Activated CD8-positive, alpha-beta memory T cell treated with anti-CD3 and anti-CD28 coated beads, Interleukin-2, amount 50 U/mL, for 24 hours (primary cell): ENCODE results near the gene GOLGA6L2.
"Not testable (repeated sequence)": the region's sequence is repeated elsewhere in the genome, so short reads cannot be mapped to it uniquely, and the experiment has no call there.

Experiments
- DNase-seq: peaks from one replicate; pipeline ENCODE4 v3.0.0-alpha.2; 2020; ENCODE audit errors: extremely low read depth

GOLGA6L2 gene, protein sequence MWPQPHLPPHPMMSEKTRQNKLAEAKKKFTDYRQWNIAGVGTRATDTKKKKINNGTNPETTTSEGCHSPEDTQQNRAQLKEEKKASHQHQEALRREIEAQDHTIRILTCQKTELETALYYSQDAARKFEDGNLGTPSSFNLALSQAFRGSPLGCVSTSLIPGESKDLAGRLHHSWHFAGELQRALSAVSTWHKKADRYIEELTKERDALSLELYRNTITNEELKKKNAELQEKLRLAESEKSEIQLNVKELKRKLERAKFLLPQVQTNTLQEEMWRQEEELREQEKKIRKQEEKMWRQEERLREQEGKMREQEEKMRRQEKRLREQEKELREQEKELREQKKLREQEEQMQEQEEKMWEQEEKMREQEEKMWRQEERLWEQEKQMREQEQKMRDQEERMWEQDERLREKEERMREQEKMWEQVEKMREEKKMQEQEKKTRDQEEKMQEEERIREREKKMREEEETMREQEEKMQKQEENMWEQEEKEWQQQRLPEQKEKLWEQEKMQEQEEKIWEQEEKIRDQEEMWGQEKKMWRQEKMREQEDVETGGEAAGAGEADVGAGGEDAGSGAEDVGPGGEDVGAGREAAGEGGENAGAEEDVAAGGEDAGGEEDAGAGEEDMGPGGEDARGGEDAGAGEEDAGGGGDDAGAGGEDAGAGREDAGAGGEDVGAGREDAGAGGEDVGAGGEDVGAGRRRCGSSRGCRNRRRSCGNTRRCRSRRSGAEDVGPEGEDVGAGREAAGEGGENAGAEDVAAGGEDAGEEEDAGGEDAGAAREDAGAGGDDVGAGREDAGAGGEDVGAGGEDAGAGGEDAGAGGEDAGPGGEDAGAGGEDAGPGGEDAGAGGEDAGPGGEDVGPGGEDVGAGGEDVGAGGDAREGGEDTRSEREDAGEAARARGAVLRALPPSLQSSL

DNA sequence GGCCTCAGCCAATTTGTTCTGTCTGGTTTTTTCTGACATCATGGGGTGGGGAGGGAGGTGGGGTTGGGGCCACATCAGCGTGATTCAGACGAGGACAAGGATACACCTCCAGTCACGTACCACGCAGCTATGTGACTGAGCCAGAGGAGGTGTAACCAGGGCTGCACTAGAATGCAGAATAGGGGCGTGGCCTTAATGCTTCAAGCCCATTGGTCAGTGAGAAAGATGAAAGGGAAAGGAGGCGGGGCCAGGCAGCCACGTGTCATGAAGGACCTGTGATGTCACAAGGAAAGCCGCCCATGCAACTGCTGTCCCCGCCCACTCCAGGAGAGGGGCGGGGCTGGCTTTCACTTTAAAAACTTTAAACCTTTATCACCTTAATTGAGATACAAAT is at the start of gene GOLGA6L2:
TSS of gene GOLGA6L2 (minus strand) at position 137 of the 394 bp plus-strand sequence. CDS start at position 75, 62 bp downstream.
- DNase-seq: no peak

DNA sequence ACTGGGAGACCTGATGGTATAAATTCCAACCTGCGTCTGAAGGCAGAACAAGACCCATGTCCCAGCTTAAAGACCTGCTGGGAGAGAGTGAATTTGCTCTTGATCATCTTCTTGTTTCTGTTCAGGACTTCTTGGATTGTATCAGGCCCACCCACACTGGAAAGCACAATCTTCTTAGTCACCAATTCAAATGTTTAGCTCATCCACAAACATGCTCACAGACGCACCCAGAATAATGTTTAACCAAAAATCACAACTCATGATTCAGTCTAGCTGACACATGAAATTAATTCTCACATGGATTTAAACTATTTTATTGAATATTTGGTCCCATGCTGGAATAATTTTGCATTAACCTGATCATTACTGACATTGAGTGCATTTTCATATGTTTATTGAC is 37.8 kb upstream of the GOLGA6L2 start:
- DNase-seq: no peak

DNA sequence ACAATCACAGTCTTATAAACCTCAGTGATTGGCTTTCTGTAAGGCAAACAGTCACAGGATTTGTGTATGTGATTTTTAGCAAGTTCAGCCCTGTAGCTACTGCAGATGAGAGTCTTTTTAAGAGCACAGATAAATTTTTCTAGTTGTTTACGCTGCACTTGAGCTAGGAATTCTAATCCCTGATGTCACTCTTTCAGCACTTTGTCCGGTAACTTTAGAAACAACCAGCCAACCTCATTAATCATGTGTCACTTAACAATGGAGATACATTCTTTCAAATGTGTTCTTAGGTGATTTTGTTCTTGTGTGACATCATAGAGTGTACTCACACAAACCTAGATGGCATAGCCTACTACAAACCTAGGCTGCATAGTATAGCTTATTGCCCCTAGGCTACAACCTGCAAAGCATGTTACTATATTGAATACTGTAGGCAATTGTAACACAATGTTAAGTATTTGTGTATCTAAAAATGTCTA is 36.8 kb upstream of the GOLGA6L2 start:
- no peak for DNase-seq

DNA sequence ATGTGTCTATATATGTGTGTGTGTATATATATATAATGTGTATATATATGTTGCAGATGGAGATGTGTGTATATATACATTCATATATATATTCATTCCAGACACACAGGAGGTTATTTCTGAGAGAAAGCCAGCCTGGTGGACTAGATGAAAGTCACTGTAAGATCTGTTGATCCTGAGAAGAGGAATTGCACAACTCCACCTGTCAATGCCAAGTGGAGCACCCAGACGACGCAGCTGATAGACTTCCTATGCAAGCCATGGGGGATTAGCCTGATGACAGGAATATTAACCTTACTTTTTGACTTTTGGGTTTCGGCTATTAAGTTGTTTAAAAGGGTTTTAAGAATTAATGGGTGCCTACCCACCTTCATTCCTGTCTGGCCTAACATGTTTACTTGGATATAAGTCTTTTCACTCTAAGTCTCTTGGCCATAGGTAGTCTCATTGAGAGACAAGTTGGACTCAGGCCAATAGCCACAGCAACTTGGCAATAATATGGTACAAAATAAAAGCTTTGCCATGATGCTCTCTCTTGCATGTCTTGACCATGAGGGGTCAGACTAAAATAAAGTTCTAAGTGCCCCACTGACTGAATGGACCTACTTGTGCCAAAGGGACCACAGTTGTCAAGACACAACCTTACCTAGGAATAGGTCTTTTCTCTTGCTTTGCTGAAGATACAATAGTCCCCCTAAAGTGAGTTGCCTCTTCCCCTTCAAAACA is 35.9 kb upstream of the GOLGA6L2 start:
- DNase-seq: no peak

DNA sequence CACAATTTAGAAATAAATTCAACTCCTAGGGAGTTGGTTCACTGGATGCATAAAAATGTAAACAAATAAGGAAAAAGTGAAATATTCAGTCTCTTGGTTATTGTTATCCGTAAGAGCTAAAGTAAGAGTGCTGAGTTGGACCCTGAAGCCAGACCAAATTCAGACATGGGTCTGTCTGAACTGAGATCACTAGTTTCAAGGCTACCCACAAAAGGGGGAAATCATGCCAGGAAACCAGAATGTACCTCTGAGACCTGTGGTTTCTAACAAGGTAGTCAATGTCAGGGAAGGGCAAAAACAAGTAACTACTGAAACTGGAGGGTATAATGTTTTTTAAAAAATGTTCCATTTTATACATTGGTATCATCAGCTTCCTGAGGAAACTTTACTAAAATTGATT is 35.2 kb upstream of the GOLGA6L2 start:
- no peak for DNase-seq

DNA sequence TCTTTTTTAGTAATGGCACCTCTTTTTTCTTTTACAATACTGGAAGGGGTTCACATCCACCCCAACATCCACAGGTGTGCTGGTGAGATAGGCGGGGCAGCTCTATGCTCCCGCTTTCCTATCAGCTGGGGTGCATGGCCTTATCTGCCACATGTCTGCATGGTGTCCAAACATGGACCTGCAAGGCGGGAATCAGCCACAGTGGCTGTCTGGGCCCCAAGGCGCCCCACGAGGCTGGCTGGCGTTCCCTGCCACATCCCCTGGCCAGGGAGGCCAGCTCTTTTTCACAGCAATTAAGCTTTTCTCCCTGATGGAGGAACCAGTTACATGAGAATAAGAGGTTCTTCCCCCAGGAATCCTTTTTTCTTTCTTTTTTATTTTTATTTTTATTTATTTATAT is 30.9 kb upstream of the GOLGA6L2 start:
- no peak for DNase-seq

DNA sequence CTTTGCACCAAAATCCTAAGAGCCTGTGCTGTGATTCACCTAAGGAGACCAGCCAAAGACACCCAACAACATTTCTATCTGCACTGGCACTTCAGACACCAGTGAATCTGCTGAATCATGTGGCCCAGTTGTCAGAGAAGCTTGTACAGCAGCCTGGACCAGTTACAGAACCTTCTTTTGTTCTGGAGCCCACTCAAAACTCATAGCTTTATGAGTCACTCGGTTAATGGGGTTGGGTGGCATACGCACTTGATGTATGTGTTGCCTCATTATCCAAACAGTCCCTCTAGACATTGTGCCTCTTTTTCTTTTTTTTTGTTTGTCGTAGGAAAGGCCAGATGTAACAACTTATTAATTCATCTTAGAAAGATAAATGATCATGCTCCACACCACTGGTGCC is 25.6 kb upstream of the GOLGA6L2 start:
- no peak for DNase-seq

DNA sequence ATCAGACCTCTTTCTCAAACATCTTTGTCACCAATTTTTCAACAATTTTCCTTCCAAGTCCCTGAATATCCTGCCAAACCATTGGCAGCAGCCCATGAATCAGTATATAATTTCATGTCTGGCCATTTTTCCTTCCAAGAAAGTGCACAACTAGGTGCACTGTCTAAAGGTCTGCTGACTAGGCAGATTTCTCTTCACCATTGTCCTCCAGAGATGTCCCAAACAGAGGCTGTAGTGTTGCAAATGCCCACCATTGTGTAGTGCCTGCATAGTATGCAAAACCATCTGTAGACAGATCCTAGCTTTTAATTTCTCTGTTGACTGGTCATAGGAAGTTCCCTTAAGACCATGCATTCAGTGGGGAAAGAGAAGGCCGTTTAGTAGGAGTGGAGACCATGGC is 25.0 kb upstream of the GOLGA6L2 start:
- no peak for DNase-seq

DNA sequence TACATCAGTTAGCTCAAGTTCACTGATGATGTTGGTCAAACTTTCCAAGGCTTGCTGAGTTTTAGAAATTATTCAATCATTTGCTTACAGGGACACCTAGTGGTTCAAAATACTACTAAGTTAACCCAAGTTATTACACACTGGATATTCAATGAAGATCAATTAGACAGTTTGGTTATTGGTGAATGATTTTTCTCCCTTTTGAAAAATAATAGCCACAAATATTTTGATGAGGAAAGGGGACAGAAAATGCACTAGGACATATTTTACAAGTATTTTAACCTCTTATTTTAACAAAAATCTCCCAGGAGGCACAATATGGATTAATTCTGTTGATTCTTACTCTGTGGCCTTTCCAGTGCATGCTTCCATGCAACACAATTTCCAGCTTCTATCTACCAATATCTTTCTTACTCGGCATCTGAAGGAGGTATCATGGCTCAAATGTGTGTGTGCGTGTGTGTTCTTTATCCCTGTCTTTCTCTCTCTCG is 20.1 kb upstream of the GOLGA6L2 start:
- no peak for DNase-seq

DNA sequence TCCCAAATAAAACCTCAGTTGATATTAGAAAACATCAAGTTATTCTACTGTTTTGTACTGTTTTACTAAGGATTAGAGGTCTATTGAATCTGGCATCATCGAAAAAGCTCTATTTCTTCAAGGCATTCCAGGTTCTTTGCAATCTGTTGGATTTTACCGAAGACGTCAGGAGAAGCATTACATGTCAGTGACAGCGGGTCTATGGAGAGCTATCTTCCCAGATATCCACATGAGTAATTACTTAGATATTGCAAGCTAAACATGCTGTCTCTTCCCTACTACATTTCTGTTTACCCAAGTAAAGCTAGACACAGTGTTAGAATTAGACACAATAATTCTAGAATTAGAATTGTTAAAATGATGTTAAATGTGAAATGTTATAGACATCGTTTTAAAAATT is 10.8 kb upstream of the GOLGA6L2 start:
- DNase-seq: no peak

DNA sequence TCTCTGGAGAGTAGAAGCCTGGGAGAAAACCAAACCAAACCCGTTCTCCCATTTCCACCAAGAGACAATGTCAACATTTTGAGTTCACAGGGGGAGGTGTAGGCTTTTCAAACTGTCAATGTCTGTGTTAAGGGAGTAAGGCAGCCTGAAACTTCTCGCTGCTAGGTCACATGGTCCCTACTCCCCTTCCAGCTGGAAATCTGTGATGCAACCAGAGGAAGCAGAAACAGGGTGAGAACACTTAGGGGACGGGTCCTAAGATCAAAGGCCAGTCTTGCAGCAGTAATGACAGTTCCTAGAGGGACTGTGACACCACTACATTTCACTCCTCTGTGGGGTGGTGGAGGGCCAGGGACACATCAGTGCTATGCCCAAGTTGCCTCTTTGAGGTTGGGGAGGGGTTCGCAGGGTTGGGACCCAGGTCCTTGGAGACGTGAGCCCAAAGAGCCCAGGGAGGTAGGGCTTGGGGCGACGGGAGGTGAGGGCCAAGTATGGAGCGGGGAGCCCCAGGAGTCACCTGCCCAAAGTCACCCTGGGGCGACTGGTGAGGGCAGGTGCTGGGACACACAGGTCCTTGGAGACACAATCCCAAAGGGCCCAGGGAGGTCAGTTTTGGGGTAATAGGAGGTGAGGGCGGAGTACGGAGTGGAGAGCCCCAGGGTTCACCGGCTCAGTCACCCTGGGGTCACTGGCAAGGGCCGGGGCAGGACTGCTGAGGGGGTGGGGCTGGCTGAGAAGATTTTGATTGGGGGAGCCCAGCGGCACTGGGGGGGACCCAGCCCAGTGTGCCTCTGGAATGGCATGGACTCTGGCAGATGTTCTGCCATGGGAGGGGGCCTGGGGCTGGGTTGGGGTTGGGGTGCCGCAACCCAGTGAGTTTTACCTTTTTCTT is 582 bp downstream of the GOLGA6L2 start:
- no peak for DNase-seq

DNA sequence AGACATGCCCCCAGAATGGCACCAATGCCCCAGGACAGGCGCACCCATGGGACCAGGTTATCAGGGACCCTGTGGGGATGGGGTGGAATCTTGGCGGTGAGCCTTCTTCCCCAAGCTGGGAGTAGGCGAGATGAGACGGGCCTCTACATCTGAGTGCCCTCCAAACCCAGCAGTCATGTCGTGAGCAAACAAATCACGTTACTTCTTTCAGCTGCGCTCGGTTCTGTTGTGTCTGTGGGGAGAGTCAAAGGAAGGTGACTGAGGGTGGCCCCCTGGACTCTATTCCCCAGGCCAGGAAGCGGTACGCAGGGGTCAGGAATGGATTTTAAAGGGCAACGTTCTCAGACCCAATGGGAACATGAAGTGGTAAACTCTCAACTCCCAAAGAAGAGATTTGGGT is 2.8 kb downstream of the GOLGA6L2 start:
- DNase-seq: no peak

DNA sequence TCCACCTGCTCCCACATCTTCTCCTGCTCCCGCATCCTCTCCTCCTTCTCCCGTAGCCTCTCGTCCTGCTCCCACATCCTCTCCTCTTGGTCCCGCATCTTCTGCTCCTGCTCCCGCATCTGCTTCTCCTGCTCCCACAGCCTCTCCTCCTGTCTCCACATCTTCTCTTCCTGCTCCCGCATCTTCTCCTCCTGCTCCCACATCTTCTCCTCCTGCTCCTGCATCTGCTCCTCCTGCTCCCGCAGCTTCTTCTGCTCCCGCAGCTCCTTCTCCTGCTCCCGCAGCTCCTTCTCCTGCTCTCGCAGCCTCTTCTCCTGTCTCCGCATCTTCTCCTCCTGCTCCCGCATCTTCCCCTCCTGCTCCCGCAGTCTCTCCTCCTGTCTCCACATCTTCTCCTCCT is 5.8 kb downstream of the GOLGA6L2 start:
- no peak for DNase-seq

DNA sequence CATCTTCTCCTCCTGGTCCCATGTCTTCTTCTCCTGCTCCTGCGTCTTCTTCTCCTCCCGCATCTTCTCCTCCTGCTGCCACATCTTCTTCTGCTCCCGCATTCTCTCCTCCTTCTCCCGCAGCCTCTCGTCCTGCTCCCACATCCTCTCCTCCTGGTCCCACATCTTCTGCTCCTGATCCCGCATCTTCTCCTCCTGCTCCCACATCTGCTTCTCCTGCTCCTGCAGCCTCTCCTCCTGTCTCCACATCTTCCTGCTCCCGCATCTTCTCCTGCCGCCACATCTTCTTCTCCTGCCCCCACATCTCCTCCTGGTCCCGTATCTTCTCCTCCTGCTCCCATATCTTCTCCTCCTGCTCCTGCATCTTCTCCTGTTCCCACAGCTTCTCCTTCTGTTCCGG is 6.4 kb downstream of the GOLGA6L2 start:
- DNase-seq: no peak

DNA sequence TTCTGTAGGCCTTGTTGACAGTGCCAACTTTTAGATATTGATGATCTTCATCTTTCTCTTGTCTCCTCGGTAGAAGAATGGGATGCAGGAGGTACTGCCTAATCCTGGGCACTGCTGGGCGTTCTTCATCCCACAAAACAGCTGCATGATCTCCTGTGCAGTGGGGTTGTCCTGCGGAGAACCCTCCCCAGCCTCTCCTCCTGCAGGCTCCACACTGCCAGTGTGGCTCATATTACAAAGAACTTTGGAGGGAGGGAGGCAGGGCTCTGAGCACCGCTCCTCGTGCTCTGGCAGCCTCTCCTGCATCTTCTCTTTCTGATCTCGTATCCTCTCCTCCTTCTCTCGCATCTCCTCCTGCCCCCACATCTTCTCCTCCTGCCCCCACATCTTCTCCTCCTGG is 7.5 kb downstream of the GOLGA6L2 start:
- DNase-seq: no peak

DNA sequence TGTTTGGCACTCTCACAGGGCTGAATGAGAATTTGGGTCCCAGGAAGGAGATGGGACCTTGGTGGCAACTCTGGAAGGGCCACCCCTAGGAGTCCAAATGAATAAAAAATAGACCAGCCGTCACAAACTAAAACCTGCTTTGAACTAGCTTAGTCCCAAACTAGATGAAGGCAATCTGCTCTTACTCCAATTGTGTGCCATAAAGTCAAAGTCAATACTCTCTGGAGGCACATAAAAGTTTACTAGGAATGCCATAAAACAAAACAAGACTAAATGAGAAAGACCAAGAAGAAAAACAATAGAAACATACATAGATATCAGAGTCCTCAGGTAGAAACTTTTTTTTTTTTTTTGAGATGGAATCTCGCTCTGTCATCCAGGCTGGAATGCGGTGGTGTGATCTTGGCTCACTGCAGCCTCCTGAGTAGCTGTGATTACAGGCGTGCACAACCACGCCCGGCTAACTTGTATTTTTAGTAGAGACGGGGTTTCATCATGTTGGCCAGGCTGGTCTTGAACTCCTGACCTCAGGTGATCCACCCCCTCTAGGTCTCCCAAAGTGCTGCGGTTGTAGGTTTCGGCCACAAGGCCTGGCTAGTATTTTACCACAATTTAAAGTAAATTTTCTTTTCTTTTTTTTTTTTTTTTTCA is 8.1 kb downstream of the GOLGA6L2 start:
- no peak for DNase-seq

DNA sequence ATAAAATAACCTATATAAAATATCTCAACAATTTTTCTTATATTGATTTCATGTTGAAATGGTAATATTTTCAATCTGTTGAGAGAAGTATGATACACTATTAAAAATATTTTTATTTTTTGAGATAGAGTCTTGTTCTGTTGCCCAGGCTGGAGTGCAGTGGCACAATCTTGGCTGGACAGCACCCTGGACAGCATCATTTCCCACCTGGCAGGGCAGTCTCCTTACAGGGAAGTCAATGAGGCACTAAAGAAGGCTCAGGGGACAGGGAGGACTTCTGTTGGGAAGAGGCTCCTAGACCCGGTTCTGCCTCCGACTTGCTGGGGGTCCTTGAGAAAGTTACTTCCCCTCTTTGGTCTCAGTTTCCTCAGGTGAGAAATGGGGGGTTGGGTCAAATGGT is 9.4 kb downstream of the GOLGA6L2 start:
- no peak for DNase-seq

DNA sequence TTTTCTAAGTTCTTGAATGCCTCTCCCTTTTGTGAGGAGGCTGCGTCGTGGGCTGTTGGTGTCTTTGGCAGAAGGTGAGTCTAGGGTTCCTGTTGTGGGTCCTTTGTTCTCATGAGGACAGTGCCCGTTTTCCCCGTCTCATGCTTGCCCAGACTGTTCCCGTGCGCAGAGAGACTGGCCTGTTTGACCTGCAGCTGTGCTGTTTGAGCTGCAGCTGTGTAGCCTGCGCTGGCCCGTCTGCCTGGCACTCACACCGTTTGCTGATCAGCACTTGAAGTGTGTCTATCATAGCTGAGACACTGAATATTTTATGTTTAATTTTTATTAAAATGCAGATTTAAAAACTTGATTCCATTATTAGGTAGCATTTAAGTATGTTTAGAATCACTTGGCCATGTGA is 9.9 kb downstream of the GOLGA6L2 start:
- no peak for DNase-seq

DNA sequence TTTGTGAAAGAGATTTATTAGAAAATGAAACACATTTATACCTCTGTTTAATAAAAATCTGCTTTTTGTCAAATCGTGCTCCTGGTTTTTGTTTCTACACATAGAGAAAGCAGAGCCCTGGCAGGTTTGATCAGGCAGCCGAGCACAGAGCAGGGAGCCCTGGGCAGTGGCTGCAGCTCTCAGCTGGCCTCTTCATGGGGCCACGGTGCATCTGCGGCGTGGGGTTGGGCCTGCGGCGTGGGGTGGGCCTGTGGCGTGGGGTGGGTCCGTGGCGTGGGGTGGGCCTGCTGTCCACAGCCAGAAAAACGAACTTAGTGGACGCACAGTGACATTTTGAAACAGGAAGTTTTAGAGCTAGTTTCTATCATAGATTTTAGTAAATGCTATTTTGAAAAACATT is 10.6 kb downstream of the GOLGA6L2 start:
- DNase-seq: no peak

DNA sequence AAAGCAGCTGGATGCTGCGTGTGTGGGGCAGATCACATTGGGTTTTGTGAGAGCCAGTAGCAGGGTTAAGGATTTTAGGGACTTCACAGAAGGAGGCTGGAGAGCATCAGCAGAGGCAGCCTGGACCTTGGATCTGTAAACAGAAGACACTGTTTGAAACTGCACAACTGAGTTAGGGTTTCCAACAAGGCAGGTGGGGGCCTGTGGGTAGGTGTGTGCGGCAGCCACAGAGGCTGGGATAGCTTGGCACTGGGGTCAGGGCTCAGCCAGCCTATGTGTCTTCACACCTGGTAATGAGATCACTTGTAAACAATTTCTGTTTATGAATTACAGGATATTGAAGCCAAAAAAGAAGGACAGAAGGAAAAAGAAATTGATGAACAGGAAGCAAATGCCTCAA is 12.3 kb downstream of the GOLGA6L2 start:
- not testable (repeated sequence) for DNase-seq
